ENCODE measurements around the gene SPATA19.
"Not testable (repeated sequence)": the region's sequence is repeated elsewhere in the genome, so short reads cannot be mapped to it uniquely, and the experiment has no call there.

Gene SPATA19, protein sequence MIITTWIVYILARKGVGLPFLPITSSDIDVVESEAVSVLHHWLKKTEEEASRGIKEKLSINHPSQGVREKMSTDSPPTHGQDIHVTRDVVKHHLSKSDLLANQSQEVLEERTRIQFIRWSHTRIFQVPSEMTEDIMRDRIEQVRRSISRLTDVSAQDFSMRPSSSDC

DNA sequence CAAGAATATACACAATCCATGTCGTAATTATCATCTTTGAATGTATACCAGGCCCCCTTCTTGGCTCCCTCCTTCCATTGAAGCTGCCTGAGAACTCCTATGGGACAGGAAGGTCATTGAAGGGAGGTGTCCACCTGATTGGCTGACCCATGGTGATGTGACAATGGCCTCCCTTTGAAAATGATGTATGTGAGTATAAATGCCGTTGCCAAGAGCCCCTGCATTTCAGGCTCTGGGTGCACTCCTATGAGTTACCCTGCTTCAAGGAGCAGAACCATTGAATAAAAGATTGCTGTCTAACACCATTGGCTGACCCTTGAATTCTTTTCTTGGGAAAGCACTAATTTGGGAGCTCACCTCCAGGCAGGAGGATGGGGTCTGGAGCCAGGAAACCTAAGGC lies at the start of gene SPATA19:
Gene SPATA19 (minus strand): TSS at position 101 of the 400 bp plus-strand sequence. CDS start 67 bp downstream, at position 34.
- DNase-seq: no peak

DNA sequence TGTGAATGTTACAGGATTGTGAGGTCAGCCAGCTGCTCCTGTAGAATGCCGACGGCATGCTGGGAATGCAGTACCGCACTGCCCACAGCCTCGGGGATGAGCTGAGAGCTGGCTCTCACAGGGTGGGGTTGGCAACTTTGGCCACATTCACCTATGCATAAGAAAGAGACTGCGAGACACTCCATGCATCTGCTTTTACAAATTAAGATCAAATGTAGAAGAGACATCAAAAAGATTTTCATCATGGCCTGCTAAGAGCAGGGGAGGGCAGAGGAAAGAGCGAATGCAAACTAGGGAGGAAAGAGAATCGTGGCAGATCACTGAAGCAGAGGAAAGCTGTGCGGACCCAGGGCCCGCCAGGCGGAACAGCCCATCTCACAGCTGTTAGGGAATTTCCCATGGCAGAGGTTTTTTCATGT lies 49.8 kb upstream of the SPATA19 start:
- peak; percentile 11 for DNase-seq

DNA sequence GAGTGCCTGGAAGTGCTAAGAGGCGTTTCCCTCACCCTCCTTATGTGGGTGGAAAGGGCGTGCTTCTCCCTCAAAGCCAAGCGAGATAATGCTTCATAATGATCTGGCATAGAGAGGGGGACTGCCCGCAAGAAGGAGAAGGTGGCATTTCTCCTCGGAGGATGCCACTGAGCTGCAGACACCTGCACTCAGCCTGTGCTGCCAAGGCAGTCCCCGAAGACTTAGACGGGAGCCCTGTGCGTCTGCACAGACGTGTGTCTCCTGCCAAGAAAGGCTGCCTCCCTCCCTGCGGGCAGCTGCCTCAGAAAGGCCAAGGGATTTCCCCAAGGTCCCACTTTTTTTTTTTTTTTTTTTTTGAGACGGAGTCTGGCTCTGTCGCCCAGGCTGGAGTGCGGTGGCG lies 48.1 kb upstream of the SPATA19 start:
- no peak for DNase-seq

DNA sequence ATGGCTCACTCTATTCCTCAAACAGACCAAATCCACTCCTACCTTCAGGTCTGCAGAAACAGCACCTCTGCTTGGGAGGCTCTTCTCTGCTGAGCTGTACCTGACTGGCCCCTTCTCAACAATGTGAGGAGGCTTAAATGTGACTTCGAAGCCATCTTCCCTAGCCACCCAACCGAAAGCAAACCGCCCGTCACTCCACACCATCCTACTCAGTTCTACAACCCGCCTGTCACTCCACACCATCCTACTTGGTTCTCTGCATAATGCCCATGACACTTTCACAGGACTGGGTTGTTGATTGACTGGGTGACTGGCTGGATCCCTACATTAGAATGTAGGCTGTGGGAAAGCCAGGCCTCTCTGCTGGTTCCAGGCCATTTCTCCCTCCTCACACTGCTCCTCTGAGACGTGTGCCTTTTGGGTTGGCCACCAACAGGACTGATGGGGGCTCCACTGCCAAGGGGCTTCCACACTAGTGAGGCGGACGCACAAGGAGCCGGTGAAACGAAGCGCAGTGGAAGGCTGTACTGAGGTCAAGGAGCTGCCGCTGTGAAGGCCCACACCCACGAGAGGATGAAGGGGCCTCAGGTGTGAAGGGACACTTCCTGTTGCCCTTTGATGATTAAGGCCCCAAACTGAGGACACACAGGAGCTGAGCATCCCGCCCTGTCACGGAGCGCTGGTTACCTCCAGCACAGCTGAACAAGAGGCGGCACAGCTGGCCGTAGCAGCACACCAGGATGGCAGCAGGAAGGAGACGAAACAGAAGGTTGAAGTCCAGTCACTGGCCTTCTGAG lies 47.5 kb upstream of the SPATA19 start:
- DNase-seq: no peak

DNA sequence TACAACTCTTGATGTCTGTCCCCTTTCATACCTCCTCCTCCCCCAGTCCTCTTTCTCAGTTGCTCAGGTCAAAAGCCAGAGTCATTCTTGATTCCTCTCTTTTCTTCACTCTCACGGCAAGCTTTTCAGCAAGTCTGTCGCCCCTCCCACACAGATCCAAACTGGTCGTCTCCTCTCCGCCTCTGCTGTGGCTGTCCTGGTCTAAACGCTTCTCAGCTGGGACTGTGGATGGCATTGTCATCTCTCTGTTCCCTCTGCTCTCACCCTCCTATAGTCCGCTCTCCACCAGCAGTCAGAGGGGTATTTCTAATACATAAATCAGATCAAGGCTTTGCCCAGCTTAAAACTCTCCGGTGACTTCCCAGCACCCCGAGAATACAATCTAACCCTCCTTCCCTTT lies 46.8 kb upstream of the SPATA19 start:
- no peak for DNase-seq

DNA sequence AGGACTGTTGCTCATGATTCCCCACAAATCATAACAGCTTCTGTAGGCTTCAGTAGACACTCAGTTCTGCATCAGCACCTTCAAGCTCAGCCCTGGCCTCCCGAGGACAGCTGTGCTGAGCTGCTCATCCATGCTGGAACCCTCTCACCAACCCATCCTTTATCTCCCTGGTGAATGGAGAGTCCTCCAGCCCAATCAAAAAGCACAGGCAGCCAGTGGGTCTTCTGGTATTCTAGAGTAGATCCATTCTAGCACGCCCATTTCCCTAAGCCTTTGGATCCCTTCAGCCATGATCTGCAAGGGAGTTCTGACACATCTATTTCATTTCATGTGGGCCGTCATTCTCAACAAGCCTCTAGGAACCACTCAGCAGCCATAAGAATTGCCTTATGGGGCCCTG lies 44.6 kb upstream of the SPATA19 start:
- no peak for DNase-seq

DNA sequence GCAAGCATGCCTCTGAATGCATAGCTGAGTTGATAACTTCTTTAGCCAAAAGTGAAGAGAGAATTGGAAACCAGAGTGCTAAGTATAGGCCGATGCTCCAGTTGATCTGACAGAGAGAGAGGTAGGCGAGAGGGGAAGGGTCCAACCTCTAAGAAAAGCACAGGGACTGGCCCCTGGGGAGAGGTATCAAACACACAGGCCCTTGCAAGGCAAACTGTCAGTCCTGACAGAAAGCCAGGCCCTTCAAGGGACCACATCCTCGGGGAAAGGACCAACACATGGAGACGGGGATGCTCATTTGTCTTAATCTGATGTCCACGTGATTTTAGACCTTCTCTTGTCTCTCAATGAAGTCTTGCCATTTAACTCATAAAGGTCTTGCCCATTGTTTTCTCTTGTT lies 43.9 kb upstream of the SPATA19 start:
- no peak for DNase-seq

DNA sequence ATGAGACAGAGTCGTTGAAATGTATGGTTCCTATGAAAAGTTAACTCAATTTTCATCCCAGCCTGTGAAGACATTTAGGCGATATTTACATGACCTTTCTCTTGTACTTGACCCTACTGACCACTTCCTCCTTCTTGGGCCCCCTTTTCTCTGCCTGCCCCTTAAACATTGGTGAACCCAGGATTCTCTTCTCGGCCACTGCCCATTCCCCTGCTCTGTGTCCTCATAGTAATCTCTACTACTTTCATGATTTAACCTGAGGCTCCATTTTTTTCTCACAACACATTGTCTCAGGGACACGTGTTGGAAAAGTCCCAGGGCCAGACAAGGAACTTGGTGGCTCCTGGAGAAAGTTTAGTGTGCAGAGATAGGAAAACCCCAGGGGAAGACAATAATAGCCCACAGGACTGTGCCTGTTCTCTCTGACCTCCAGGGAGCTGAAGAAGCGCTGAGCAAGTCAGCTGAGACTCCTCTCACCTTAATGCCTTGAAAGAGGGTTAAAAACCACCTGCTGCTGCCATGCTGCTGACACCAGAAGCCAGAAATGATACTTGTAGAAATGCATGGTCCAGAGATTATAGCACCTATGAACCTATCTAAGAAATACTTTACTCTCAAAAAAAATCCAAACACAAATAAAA lies 42.5 kb upstream of the SPATA19 start:
- no peak for DNase-seq

DNA sequence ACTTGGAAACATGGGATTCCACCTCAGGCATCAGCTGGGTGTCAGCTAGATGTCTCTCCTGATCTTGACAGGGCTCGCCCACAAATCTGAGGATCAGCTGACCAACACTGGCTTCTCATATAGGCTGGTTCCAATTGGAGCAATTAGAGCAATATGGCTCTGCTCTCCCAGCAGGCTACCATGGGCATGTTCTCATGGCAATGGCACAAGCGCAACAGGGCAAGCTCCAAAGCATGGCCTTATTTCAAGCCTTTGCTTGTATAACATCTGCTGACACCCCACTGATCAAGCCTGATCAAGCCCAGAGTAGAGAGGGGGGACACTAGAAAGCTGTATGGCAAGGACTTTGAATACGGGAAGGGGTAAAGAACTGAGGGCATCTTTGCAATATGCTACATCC lies 40.7 kb upstream of the SPATA19 start:
- DNase-seq: no peak

DNA sequence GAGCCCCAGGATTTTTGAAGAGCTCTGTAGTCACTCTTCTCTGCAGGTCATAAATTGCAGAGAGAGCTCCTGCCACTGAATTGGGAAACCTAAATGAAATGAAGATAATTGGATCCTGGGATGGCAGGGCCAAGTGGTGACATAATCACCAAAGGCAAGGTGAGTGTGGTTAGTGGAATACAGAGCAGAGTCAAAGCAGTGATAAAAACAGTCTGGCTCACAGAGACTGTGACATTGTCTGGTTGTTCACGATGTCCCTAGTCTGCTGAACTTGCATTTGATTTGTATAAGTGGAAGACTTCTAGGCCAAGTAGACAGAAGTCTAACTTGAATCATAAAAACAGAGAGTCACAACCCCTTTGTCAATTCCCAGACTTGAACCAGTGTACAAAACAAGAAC lies 26.8 kb upstream of the SPATA19 start:
- no peak for DNase-seq

DNA sequence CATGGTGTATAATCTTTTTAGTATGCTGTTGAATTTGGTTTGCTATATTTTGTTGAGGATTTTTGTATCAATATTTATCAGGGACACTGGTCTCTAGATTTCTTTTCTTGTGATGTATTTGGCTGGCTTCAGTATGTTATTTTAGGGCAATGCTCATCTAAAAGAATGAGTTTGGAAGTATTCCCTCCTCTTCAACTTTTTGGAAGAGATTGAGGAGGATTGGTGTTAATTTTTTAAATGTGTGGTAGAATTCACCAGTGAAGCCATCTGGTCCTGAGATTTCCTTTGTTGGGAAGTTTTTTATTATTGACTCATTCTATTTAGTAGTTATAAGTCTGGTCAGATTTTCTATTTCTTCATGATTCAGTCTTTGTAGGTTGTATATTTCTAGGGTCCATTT lies 22.1 kb upstream of the SPATA19 start:
- DNase-seq: no peak

DNA sequence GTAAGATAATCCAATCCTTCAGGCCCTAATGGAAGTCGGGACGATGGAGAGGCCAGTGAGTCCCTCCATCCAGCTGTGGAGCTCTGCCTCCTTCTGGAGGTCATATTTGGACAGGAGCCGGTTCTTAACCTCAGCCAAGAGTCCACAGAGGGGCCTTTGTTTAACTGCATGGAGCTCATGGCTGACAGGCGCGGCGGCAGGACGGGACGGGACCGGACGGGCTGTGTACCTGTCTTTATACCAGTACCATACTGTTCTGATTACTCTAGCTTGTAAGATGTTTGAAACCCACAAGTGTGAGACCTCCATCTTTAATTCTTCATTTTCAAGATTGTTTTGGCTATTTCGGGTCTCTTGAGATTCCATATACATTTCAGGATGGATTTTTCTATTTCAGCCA lies 20.2 kb upstream of the SPATA19 start:
- DNase-seq: no peak

DNA sequence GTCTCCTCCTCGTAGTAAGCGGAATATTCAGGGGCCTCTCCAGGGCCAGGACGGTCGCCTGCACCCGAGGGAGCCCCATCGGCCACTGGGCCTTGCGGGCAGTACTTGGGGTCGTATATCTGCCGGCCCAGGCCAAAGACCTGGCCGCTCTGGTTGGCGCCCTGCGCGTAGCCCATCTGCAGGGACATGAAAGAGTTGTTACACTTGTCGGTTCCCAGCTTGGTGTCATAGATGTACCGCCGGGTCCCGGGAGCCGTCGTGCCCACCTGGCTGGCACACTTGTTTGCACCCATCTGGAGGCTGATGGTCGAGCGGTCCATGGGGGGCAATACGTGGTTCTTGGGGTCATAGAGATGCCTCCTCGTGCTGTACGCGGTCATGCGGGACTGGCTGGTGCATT lies 19.4 kb upstream of the SPATA19 start:
- no peak for DNase-seq

DNA sequence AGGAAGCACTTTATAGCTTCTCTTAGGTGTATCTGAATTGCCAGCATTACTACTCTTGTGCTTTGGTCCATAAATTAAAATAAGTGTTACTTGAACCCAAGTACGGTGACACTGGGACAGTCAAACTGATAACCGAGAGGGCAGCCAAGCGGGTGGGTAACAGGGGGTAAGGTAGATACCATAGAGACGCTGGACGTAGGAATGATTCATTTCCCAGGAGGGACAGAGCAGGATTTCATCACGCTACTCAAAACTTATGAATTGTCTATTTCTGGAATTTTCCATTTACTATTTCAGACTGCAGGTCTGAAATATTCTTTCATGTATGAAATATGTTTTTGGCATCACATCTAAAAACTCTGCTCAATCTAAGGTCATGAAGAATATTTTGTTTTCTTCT lies 14.8 kb upstream of the SPATA19 start:
- DNase-seq: no peak

DNA sequence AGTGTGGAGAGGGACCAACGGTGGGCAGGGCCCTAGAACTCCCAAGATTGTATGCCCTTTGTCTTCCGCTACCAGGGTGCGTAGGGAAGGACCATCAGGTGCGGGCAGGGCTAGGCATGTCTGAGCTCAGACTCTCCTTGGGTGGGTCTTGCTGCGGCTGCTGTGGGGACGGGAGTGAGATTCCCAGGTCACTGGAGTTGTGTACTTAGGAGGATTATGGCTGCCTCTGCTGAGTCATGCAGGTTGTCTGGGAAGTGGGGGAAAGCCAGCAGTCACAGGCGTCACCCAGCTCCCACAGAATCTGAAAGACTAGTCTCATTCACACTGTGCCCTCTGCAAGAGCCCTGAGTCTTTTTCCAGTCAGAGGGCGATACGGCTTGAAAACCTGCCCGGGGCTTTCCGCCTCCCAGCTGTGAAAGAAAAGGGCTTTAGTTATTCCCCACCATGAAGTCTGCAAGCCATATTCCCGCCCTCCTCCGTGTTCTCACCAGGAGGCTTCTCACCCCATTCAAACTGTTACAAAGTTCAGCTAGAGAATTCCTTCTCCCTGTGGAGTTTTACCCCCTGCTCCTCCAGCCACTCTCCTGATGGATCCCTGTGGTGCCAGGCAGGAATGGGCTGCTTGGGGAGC lies 9.1 kb upstream of the SPATA19 start:
- not testable (repeated sequence) for DNase-seq

DNA sequence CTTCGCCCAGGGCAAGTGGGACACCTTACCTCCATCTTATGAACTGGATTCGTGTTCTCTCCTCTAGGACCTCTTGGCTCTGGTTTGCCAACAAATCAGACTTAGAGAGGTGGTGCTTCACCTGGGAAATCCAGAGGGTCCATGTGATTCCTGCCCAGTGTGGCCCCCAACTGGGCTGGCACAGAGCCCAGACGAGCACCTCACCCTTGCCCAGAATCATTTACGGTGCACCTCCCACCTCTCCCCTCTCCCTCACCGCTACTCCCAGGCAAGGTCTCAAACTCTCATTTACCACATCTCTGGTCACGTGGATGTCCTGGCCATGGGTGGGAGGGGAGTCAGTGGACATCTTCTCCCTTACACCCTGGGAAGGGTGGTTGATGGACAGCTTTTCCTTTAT lies 1.1 kb downstream of the SPATA19 start:
- no peak for DNase-seq

DNA sequence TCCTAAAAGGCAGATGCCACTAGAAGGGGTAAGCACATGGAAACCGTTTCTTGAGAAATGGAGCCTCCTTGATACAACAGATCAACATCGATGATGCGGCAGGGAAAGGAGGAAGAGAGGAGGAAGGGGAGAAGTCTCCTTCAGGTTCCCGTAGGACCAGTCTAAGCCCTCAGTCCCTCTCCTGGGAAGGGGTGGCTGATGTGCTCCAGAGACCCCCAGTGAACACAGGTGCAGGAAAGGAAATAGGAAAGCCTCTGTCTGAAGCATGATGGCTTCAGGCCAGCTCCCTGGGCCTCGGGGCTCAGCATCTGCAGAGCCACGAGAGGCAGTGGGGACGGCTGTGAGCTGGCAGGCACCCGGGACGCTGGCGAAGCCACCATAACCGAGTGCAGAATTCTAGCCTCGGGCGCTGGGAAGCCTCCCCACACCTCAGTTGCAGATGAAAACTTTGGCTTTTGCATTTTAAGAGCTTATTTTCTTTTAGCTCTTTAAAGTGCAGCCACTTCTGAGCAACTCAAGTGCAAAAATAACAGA lies 1.8 kb downstream of the SPATA19 start:
- DNase-seq: no peak

DNA sequence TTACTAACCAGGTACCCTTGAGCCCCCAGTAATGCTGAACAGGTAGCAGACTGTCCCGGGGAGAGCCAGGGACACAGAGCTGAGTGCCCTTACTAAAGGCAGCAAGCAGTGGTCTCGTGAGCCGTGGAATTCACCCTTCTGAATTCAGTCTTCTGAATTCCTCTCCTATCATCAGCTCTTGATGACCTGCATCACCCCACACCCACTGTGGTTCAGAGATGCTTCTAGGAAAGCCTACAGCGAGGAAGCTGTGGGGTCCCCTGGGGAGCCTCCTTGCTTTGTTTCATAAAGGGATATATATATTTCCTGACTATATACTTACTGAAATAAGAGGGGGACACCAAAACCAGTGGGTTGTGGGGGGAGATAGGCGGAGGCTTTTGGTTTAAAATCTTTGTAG lies 2.6 kb downstream of the SPATA19 start:
- DNase-seq: no peak

DNA sequence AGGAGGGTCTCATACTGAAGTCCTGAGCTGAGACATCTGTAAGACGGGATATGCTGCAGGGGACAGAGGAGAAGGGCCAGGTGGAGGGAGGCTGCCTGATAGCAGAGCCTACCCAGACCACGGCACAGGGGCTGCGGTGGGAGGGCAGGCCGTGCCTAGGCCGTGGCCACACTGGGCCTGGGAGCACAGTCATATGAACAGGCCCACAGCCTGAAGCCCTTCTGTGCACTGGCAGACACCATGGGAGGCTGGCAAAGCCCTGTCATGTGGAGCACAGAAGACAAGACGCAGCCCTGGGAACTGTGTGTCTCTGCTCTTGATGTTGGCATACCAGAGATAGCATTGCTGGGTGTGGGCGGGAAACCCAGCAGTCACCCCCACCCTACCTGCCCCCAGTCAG lies 3.3 kb downstream of the SPATA19 start:
- DNase-seq: no peak

DNA sequence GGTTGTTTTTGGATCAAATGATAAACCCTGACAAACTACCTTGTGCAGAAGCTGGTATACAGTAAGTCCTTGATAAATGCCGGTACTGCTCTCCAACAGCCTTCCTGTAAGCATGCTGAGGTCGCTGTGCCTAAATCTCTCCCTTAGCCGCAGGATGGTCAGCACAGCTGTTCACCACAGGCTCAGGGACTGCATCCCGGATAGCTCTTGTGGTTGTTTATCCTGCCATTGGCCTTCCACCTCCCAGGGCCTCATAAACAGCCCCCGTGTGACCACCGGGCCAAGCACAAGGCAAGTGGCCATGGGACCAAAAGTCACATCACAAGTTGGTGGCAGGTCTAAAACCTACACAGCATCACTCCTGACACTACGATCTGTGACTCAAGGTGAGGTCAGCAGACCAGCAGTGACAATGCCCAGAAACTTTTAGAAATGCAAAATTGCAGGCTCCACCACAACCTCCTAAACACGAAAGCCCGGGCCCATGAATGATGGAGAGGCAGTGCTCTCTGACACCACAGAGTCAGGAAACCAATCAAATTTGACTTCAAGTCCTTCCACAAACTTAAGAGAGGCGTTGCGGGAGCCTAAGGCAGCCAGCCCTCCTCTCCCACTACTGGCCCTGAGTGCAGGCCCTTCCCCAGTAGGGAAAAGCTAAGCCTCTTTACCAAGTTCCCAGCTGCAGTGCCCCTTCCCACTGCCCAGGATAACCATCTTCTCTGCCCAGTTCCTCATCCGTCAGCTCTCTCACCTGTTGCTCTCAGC lies 3.9 kb downstream of the SPATA19 start:
- no peak for DNase-seq

DNA sequence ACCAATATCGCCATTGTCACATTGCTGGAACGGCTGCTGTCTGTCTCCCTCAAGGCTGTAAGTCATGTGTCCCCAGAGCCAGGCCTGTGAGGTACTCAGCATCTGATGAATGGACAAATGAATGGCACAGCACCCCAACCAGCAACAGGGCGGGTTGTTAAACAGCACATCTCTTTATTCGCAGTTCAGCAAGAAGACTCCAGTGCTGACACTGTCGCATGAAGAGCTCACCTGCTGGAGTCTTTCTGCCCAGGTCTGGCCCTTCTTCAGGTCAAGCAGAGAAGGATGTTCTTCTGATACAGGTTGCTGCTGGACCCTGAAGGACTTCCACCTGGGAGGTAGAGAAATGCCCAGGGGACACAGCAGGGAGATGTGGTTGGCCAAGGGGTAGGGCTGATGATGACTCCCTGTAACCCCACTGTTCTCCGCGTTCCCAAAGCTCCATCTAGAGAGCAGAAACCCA lies 4.8 kb downstream of the SPATA19 start:
- no peak for DNase-seq
